ENCODE measurements around the gene WDR90. TPM values are rescaled to one million over a fixed set of nuclear protein-coding genes. Genes with fewer than 3 reads are reported as not detected.

The WDR90 gene
- total RNA-seq, 4 donors from 2014 or later, result 23.0 to 166 (median 90.2) TPM

GRCh38 chr16:709566-710499 is 60.7 kb downstream of the WDR90 start:
- TF ChIP-seq EP300 (IDR thresholded peaks at IDR 0.05; ENCODE audit: low read depth) (no peak), POLR2AphosphoS5 (IDR thresholded peaks at IDR 0.05) (no peak), POLR2A (IDR thresholded peaks at IDR 0.05) (no peak)
- peaks cover 85% of the 10 kb centered on the region for H3K27me3 ChIP-seq
- no peak for DNase-seq
- WGBS, 2 donors (ENCODE audit: low coverage in 1 of 2), result 26% methylated on average over 30 of the region's 30 CpGs; no CpG with 5 or more reads in 1 of the 2 donors
- H3K9me3 ChIP-seq, result no peaks in the 10 kb centered on the region
- H3K4me1 ChIP-seq, result peaks cover 0 to 17% (median 11%) of the 10 kb centered on the region in 4 donors
- H3K36me3 ChIP-seq, result no peaks in the 10 kb centered on the region
- H3K27ac ChIP-seq, result no peak overlapping the region
- intact Hi-C loops (cut with DNase I; ENCODE audit: low total_unique reads) (loop anchor here (5.0 kb wide), 2 partner anchors 77 to 177 kb away; partner anchors contain the start of genes CHTF18 and RPUSD1), in situ Hi-C loops (cut with MboI; ENCODE audit: low pct_ligation_motif_present in 1 of 4, low pct_unique_long_range_greater_than_20kb in 1 of 4, low sequenced_read_pairs in 3 of 4) (loop anchor here in 2 of 4 donors (5.0 to 10.0 kb wide), 2 partner anchors 75 to 77 kb away; partner anchors contain the start of genes CHTF18 (in 2 of the 2) and RPUSD1 (in 2 of the 2))
- no peak overlapping the region for H3K4me3 ChIP-seq

- H3K27ac ChIP-seq, result no peak overlapping the region
- H3K36me3 ChIP-seq, result no peaks in the 10 kb centered on the region
- WGBS, 2 donors (ENCODE audit: low coverage in 1 of 2), result 40 to 61% methylated on average over 1 to 21 of the region's 21 CpGs
- peaks cover 0 to 20% (median 14%) of the 10 kb centered on the region in 4 donors for H3K4me1 ChIP-seq
- no peaks in the 10 kb centered on the region for H3K9me3 ChIP-seq
- DNase-seq, result no peak
- intact Hi-C loops (cut with DNase I; ENCODE audit: low total_unique reads) (loop anchor here (5.0 kb wide), 1 partner anchor 77 kb away; the partner anchor contains the start of genes CHTF18 and RPUSD1), in situ Hi-C loops (cut with MboI; ENCODE audit: low pct_ligation_motif_present in 1 of 4, low pct_unique_long_range_greater_than_20kb in 1 of 4, low sequenced_read_pairs in 3 of 4) (loop anchor here in 2 of 4 donors (5.0 to 10.0 kb wide), 2 partner anchors 74 to 77 kb away; partner anchors contain the start of genes CHTF18 (in 2 of the 2) and RPUSD1 (in 2 of the 2))
- no peak for TF ChIP-seq EP300 (IDR thresholded peaks at IDR 0.05; ENCODE audit: low read depth)
- no peak for TF ChIP-seq POLR2AphosphoS5 (IDR thresholded peaks at IDR 0.05)
- TF ChIP-seq POLR2A (IDR thresholded peaks at IDR 0.05), result no peak
- TF ChIP-seq, protein P1, sequence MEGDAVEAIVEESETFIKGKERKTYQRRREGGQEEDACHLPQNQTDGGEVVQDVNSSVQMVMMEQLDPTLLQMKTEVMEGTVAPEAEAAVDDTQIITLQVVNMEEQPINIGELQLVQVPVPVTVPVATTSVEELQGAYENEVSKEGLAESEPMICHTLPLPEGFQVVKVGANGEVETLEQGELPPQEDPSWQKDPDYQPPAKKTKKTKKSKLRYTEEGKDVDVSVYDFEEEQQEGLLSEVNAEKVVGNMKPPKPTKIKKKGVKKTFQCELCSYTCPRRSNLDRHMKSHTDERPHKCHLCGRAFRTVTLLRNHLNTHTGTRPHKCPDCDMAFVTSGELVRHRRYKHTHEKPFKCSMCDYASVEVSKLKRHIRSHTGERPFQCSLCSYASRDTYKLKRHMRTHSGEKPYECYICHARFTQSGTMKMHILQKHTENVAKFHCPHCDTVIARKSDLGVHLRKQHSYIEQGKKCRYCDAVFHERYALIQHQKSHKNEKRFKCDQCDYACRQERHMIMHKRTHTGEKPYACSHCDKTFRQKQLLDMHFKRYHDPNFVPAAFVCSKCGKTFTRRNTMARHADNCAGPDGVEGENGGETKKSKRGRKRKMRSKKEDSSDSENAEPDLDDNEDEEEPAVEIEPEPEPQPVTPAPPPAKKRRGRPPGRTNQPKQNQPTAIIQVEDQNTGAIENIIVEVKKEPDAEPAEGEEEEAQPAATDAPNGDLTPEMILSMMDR (IDR thresholded peaks at IDR 0.05), result no peak
- H3K4me3 ChIP-seq, result no peak overlapping the region
- H3K27me3 ChIP-seq, result peaks cover 79% of the 10 kb centered on the region
Observed at GRCh38 chr16:710500-711075, 61.4 kb downstream of the WDR90 start.

- TF ChIP-seq POLR2A (IDR thresholded peaks at IDR 0.05), result no peak
- TF ChIP-seq, protein P1 (IDR thresholded peaks at IDR 0.05), result no peak
- TF ChIP-seq EP300 (IDR thresholded peaks at IDR 0.05; ENCODE audit: low read depth), result no peak
- TF ChIP-seq POLR2AphosphoS5 (IDR thresholded peaks at IDR 0.05), result no peak
- Histone ChIP-seq H3K4me1 (peaks cover 3 to 23% (median 17%) of the 10 kb centered on the region in 4 donors), H3K9me3 (no peaks in the 10 kb centered on the region), H3K36me3 (no peaks in the 10 kb centered on the region), H3K27me3 (peaks cover 80% of the 10 kb centered on the region), H3K27ac (no peak overlapping the region), H3K4me3 (no peak overlapping the region)
- WGBS, 2 donors (ENCODE audit: low coverage in 1 of 2), result 0 to 62% methylated on average over 1 to 12 of the region's 12 CpGs
- intact Hi-C loops (cut with DNase I; ENCODE audit: low total_unique reads), result loop anchor here (5.0 kb wide), 1 partner anchor 76 kb away; the partner anchor contains the start of genes CHTF18 and RPUSD1
- no peak for DNase-seq
- in situ Hi-C loops (cut with MboI; ENCODE audit: low pct_ligation_motif_present in 1 of 4, low pct_unique_long_range_greater_than_20kb in 1 of 4, low sequenced_read_pairs in 3 of 4), result loop anchor here in 2 of 4 donors (5.0 to 10.0 kb wide), 2 partner anchors 74 to 76 kb away; partner anchors contain the start of genes CHTF18 (in 2 of the 2) and RPUSD1 (in 2 of the 2)
Observed at GRCh38 chr16:711084-711483, 61.9 kb downstream of the WDR90 start.

DNA sequence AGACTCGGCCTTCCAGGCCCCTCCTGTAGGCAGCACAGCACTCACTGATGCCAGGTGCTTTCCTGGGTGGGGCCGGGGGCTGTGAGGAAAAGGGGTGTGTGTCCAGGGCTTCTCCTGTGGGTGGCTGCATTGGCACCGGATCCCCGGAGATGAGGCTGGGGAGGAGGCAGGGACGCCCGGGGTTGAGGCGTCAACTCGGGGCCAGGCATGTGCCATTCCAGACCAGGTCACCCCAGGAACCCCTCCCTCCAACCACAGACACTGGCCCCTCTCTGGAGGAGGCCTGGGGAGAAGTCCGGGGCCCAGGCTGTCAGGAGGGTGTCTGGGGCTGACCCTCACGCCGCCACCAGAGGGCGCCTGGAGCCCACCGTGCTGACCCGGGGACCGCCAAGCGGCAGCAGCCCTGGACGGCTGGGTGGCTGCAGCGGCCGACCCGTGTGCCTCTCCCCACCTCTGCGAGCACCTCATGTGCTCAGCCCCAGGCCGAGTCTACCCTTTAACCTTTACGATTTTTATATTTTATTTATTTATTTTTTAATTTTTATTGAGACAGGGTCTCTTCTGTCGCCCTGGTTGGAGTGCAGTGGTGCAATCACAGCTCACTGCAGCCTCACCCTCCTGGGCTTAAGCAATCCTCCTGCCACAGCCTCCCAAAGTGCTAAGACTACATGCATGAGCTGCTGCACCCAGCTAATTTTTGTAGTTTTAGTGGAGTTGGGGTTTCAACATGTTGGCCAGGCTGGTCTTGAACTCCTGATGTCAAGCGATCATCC is 62.6 kb downstream of the WDR90 start:
- in situ Hi-C loops (cut with MboI; ENCODE audit: low pct_ligation_motif_present in 1 of 4, low pct_unique_long_range_greater_than_20kb in 1 of 4, low sequenced_read_pairs in 3 of 4), result loop anchor here in 2 of 4 donors (5.0 to 10.0 kb wide), 2 partner anchors 73 to 76 kb away; partner anchors contain the start of genes CHTF18 (in 2 of the 2) and RPUSD1 (in 2 of the 2)
- no peak overlapping the region for H3K4me3 ChIP-seq
- no peak overlapping the region for H3K27ac ChIP-seq
- peaks cover 80% of the 10 kb centered on the region for H3K27me3 ChIP-seq
- intact Hi-C loops (cut with DNase I; ENCODE audit: low total_unique reads), result loop anchor here (2.0 to 5.0 kb wide), 2 partner anchors 29 to 76 kb away; partner anchors contain the start of genes CHTF18, CIAO3 and RPUSD1
- WGBS, 2 donors (ENCODE audit: low coverage in 1 of 2), result 10 to 24% methylated on average over 4 to 25 of the region's 25 CpGs
- H3K4me1 ChIP-seq, result peaks cover 10 to 26% (median 20%) of the 10 kb centered on the region in 4 donors
- peak; percentile 85 for DNase-seq
- no peaks in the 10 kb centered on the region for H3K9me3 ChIP-seq
- TF ChIP-seq, protein P1 (IDR thresholded peaks at IDR 0.05), result peak; percentile 92 to 94 (median 93)
- TF ChIP-seq POLR2AphosphoS5 (IDR thresholded peaks at IDR 0.05), result no peak
- no peaks in the 10 kb centered on the region for H3K36me3 ChIP-seq

Data from transverse colon (tissue), 4 donors.